Measurements from ENCODE around the gene CBX4.

CBX4 gene

DNA sequence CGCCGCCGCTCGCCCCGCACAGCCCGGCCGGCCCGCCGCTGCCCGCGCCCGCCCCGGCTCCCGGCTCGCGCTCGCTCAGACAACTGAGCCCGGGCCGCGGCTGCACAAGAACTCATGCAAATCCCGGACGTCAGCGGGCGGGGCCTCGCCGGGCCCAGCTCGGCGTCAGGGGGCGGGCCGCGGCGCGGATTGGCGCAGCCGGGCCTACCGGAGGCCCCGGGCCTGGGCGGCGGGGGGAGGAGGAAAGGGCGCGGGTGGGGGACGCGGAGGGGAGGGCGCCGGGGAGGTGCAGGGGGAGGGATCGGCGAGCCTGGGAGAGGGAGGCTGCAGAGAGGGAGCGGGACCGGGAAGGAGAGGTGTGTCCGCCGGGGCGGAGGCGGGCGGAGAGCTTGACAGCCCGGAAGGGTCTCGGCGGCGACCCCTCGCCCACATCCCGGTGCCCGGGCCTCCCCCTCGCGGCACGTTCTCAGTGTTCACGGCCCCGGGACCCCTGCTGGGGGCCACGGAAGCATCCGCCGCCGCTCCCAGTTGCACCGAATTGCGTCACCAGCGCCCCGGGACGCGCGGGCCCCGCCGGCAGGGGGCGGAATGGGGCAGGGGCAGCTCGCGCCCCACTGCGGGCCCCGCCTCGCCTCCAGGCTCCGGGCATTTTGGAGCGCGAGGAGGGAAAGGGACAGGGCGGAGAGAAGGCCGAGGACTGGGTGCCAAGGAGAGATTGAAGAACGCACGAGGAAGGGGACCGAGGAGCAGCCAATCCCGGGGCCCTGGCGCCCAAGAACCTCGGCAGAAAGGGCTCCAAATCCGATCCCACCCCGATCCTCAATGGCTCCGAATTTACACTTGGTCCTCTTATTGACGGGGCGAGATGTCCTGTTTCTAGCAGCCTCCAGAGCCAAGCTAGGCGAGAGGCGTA, at the start of gene CBX4 (continued):
- TF ChIP-seq YY2 (tag by site-specific recombination; IDR thresholded peaks at IDR 0.05) (peak; percentile 88), ZFP41 (tag by site-specific recombination; IDR thresholded peaks at IDR 0.05; ENCODE audit: borderline replicate concordance) (no peak), ZNF391 (tag by site-specific recombination; IDR thresholded peaks at IDR 0.05; ENCODE audit: borderline replicate concordance, low read depth) (peak; percentile 91), ZNF585B (tag by site-specific recombination; IDR thresholded peaks at IDR 0.05) (peak; percentile 31; the same call in 1 of the 2 replicates), TRIM28 (IDR thresholded peaks at IDR 0.05; ENCODE audit: borderline replicate concordance, low read length) (no peak), ZNF426 (tag by site-specific recombination; IDR thresholded peaks at IDR 0.05) (no peak), ZSCAN30 (tag by site-specific recombination; IDR thresholded peaks at IDR 0.05) (peak; percentile 97), ZNF292 (tag by site-specific recombination; IDR thresholded peaks at IDR 0.05; ENCODE audit: borderline replicate concordance, low read depth) (no peak), ZNF530 (tag by site-specific recombination; IDR thresholded peaks at IDR 0.05; ENCODE audit: low read depth) (no peak), BCL11A (tag by site-specific recombination; IDR thresholded peaks at IDR 0.05; ENCODE audit: low read depth) (peak; percentile 66; the same call in 1 of the 2 replicates), ZNF701 (tag by site-specific recombination; IDR thresholded peaks at IDR 0.05) (no peak), YY1 (tag by site-specific recombination; IDR thresholded peaks at IDR 0.05) (peak; percentile 74), ZNF121 (tag by site-specific recombination; IDR thresholded peaks at IDR 0.05) (peak; percentile 78), ZNF248 (tag by site-specific recombination; IDR thresholded peaks at IDR 0.05) (no peak), ZNF501 (tag by site-specific recombination; IDR thresholded peaks at IDR 0.05) (peak; percentile 68; the same call in 1 of the 2 replicates), ZNF677 (tag by site-specific recombination; IDR thresholded peaks at IDR 0.05) (no peak), GLIS2 (tag by site-specific recombination; IDR thresholded peaks at IDR 0.05) (peak; percentile 99), ZNF335 (tag by site-specific recombination; conservative IDR thresholded peaks at IDR 0.05) (peak; percentile 63), ZNF354C (tag by site-specific recombination; IDR thresholded peaks at IDR 0.05; ENCODE audit: borderline replicate concordance, low read depth) (no peak), ZNF423 (tag by site-specific recombination; IDR thresholded peaks at IDR 0.05) (peak; percentile 96), ZNF112 (tag by site-specific recombination; IDR thresholded peaks at IDR 0.05) (no peak), ZNF24 (tag by site-specific recombination; IDR thresholded peaks at IDR 0.05) (peak; percentile 88; the same call in 1 of the 2 replicates), ZNF707 (tag by site-specific recombination; IDR thresholded peaks at IDR 0.05) (no peak), ZNF610 (tag by site-specific recombination; IDR thresholded peaks at IDR 0.05; ENCODE audit: borderline replicate concordance) (peak; percentile 98), ZNF10 (tag by site-specific recombination; IDR thresholded peaks at IDR 0.05) (no peak), EGR2 (tag by site-specific recombination; IDR thresholded peaks at IDR 0.05; ENCODE audit: low read depth) (peak; percentile 77; the same call in 1 of the 2 replicates), KLF8 (tag by site-specific recombination; IDR thresholded peaks at IDR 0.05) (peak; percentile 98)
- TF ChIP-seq, protein P1, sequence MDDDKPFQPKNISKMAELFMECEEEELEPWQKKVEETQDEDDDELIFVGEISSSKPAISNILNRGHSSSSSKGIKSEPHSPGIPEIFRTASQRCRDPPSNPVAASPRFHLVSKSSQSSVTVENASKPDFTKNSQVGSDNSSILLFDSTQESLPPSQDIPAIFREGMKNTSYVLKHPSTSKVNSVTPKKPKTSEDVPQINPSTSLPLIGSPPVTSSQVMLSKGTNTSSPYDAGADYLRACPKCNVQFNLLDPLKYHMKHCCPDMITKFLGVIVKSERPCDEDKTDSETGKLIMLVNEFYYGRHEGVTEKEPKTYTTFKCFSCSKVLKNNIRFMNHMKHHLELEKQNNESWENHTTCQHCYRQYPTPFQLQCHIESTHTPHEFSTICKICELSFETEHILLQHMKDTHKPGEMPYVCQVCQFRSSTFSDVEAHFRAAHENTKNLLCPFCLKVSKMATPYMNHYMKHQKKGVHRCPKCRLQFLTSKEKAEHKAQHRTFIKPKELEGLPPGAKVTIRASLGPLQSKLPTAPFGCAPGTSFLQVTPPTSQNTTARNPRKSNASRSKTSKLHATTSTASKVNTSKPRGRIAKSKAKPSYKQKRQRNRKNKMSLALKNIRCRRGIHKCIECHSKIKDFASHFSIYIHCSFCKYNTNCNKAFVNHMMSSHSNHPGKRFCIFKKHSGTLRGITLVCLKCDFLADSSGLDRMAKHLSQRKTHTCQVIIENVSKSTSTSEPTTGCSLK (tag by site-specific recombination; IDR thresholded peaks at IDR 0.05) = no peak
- TF ChIP-seq, protein P2, sequence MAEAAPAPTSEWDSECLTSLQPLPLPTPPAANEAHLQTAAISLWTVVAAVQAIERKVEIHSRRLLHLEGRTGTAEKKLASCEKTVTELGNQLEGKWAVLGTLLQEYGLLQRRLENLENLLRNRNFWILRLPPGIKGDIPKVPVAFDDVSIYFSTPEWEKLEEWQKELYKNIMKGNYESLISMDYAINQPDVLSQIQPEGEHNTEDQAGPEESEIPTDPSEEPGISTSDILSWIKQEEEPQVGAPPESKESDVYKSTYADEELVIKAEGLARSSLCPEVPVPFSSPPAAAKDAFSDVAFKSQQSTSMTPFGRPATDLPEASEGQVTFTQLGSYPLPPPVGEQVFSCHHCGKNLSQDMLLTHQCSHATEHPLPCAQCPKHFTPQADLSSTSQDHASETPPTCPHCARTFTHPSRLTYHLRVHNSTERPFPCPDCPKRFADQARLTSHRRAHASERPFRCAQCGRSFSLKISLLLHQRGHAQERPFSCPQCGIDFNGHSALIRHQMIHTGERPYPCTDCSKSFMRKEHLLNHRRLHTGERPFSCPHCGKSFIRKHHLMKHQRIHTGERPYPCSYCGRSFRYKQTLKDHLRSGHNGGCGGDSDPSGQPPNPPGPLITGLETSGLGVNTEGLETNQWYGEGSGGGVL (tag by site-specific recombination; IDR thresholded peaks at IDR 0.05) = peak; percentile 99
- TF ChIP-seq, protein P3, sequence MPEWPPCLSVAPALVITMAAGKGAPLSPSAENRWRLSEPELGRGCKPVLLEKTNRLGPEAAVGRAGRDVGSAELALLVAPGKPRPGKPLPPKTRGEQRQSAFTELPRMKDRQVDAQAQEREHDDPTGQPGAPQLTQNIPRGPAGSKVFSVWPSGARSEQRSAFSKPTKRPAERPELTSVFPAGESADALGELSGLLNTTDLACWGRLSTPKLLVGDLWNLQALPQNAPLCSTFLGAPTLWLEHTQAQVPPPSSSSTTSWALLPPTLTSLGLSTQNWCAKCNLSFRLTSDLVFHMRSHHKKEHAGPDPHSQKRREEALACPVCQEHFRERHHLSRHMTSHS (tag by site-specific recombination; IDR thresholded peaks at IDR 0.05) = no peak
- TF ChIP-seq, protein P4, sequence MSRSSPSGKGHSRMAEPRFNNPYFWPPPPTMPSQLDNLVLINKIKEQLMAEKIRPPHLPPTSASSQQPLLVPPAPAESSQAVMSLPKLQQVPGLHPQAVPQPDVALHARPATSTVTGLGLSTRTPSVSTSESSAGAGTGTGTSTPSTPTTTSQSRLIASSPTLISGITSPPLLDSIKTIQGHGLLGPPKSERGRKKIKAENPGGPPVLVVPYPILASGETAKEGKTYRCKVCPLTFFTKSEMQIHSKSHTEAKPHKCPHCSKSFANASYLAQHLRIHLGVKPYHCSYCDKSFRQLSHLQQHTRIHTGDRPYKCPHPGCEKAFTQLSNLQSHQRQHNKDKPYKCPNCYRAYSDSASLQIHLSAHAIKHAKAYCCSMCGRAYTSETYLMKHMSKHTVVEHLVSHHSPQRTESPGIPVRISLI (tag by site-specific recombination; IDR thresholded peaks at IDR 0.05) = no peak
- TF ChIP-seq, protein P5, sequence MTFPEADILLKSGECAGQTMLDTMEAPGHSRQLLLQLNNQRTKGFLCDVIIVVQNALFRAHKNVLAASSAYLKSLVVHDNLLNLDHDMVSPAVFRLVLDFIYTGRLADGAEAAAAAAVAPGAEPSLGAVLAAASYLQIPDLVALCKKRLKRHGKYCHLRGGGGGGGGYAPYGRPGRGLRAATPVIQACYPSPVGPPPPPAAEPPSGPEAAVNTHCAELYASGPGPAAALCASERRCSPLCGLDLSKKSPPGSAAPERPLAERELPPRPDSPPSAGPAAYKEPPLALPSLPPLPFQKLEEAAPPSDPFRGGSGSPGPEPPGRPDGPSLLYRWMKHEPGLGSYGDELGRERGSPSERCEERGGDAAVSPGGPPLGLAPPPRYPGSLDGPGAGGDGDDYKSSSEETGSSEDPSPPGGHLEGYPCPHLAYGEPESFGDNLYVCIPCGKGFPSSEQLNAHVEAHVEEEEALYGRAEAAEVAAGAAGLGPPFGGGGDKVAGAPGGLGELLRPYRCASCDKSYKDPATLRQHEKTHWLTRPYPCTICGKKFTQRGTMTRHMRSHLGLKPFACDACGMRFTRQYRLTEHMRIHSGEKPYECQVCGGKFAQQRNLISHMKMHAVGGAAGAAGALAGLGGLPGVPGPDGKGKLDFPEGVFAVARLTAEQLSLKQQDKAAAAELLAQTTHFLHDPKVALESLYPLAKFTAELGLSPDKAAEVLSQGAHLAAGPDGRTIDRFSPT (tag by site-specific recombination; IDR thresholded peaks at IDR 0.05) = peak; percentile 88
